Natural killer cell (primary cell): ENCODE results near the gene SLC6A7. TPM values are rescaled to one million over a fixed set of nuclear protein-coding genes. Genes with fewer than 3 reads are reported as not detected.

ENCODE experiments used
- ATAC-seq, 3 donors: fragments of 150-1000 bp in 2 of 3; fragments of 200-7000 bp in 1 of 3; cut with Tn5 transposase; 1 replicate in 1 of 3; 2 replicates in 2 of 3; pipeline ENCODE4 v1.10.0; 2021; ENCODE audit warnings: mild to moderate bottlenecking in 2 of 3, moderate library complexity in 2 of 3
- DNase-seq, 2 donors: peaks; one replicate each; pipeline versions ENCODE4 v3.0.0 to v3.0.0-alpha.2; 2013 to 2021; ENCODE audit warnings: mixed read lengths in 1 of 2
- H3K27ac ChIP-seq: one replicate; pipeline ENCODE4 v1.5.1; 2013; ENCODE audit warnings: mild to moderate bottlenecking, low read length
- H3K27me3 ChIP-seq: one replicate; pipeline ENCODE4 v1.6.1; 2013; ENCODE audit warnings: low read length; ENCODE audit not compliant: control insufficient read depth, insufficient read depth
- H3K36me3 ChIP-seq: one replicate; pipeline ENCODE4 v1.6.1; 2013; ENCODE audit warnings: low read length; ENCODE audit not compliant: control insufficient read depth, insufficient read depth
- H3K4me1 ChIP-seq: one replicate; pipeline ENCODE4 v1.6.1; 2013; ENCODE audit warnings: low read length; ENCODE audit not compliant: control insufficient read depth, insufficient read depth
- H3K4me3 ChIP-seq: one replicate; pipeline ENCODE4 v1.5.1; 2013; ENCODE audit warnings: low read length
- H3K9me3 ChIP-seq: one replicate; pipeline ENCODE4 v1.6.1; 2013; ENCODE audit warnings: low read length; ENCODE audit not compliant: control insufficient read depth, insufficient read depth
- H3K27ac Mint-ChIP-seq, 2 donors: one replicate each; pipeline ENCODE4 v1.8.0; 2022; ENCODE audit warnings: mild to moderate bottlenecking in 2 of 2, mixed read lengths in 2 of 2, moderate library complexity in 1 of 2
- H3K27me3 Mint-ChIP-seq, 2 donors: one replicate each; pipeline ENCODE4 v1.8.0; 2022; ENCODE audit warnings: low read depth in 2 of 2, mixed read lengths in 2 of 2
- H3K36me3 Mint-ChIP-seq: one replicate; pipeline ENCODE4 v1.8.0; 2022; ENCODE audit warnings: mixed read lengths
- H3K4me1 Mint-ChIP-seq, 2 donors: one replicate each; pipeline ENCODE4 v1.8.0; 2022; ENCODE audit warnings: mixed read lengths in 2 of 2
- H3K4me3 Mint-ChIP-seq: one replicate; pipeline ENCODE4 v1.8.0; 2022; ENCODE audit warnings: mild to moderate bottlenecking, moderate library complexity, mixed read lengths
- H3K9me3 Mint-ChIP-seq, 2 donors: one replicate each; pipeline ENCODE4 v1.8.0; 2022; ENCODE audit warnings: mixed read lengths in 2 of 2
- CTCF ChIP-seq: fragments of 200-600 bp; IDR thresholded peaks from one replicate; pipeline ENCODE4 v1.8.0; 2022; ENCODE audit warnings: antibody characterized with exemption
- WGBS: methylation state at CpG from one replicate; pipeline ENCODE4 v1.1.7; 2013; ENCODE audit warnings: missing lambda C conversion rate; ENCODE audit not compliant: insufficient coverage; 5-methylcytosine and 5-hydroxymethylcytosine counted together
- intact Hi-C: fragments of 100-400 bp; cut with micrococcal nuclease; formaldehyde crosslinking; loops from one replicate; pipeline ENCODE4 v1.14.2; 2022
- total RNA-seq, 4 donors: library from RNA; stranded (reverse); fragments of 120-200 nt in 1 of 4; gene quantifications; one replicate each; pipeline versions ENCODE4 v1.2.3 to v1.2.4, GENCODE V29; 2013 to 2022

The SLC6A7 gene
- total RNA-seq, 3 donors from 2014 or later (not counting 1 experiment from before 2014, with no cell fraction given) = not detected

- H3K27me3 Mint-ChIP-seq = peaks cover 44 to 53% of the 10 kb centered on the region in 2 donors
Observed at GRCh38 chr5:150166037-150166649, 23.7 kb upstream of the SLC6A7 start.

GRCh38 chr5:150166650-150167511 lies 23.0 kb upstream of the SLC6A7 start, which contains the start of gene CDX1:
TSS of gene CDX1 (plus strand) at chr5:150166778. CDS start at chr5:150166877, 99 bp downstream.
- no peak for ATAC-seq
- Histone ChIP-seq H3K4me1 (peaks cover 4% of the 10 kb centered on the region), H3K27ac (no peak within 1 kb of the TSS), H3K4me3 (no peak within 1 kb of the TSS), H3K27me3 (peaks cover 12% of the 10 kb centered on the region), H3K36me3 (no peaks in the 10 kb centered on the region), H3K9me3 (no peaks in the 10 kb centered on the region)
- WGBS = 32% methylated on average over 93 of the region's 93 CpGs
- Mint-ChIP-seq H3K4me3 (no peak within 1 kb of the TSS), H3K9me3 (no peaks in the 10 kb centered on the region), H3K4me1 (peaks cover 0 to 5% of the 10 kb centered on the region in 2 donors), H3K27ac (no peak within 1 kb of the TSS), H3K36me3 (no peaks in the 10 kb centered on the region), H3K27me3 (peaks cover 46 to 57% of the 10 kb centered on the region in 2 donors)
- TF ChIP-seq CTCF = no peak
- intact Hi-C loops = no loop called here
- no peak for DNase-seq

More at GRCh38 chr5:150166037-150166649, 23.7 kb upstream of the SLC6A7 start:
- WGBS = 87% methylated on average over 26 of the region's 27 CpGs
- no peaks in the 10 kb centered on the region for H3K9me3 Mint-ChIP-seq
- TF ChIP-seq CTCF = no peak
- DNase-seq = no peak
- Histone ChIP-seq H3K27me3 (peaks cover 12% of the 10 kb centered on the region), H3K27ac (no peak overlapping the region), H3K9me3 (no peaks in the 10 kb centered on the region), H3K4me3 (no peak overlapping the region), H3K36me3 (no peaks in the 10 kb centered on the region), H3K4me1 (peaks cover 4% of the 10 kb centered on the region)
- H3K36me3 Mint-ChIP-seq = no peaks in the 10 kb centered on the region
- intact Hi-C loops = no loop called here
- peaks cover 0 to 10% of the 10 kb centered on the region in 2 donors for H3K4me1 Mint-ChIP-seq
- H3K27ac Mint-ChIP-seq = no peak overlapping the region
- no peak overlapping the region for H3K4me3 Mint-ChIP-seq
- no peak for ATAC-seq

GRCh38 chr5:150167512-150167850 lies 22.4 kb upstream of the SLC6A7 start:
- Histone ChIP-seq H3K27me3 (peaks cover 12% of the 10 kb centered on the region), H3K36me3 (no peaks in the 10 kb centered on the region), H3K4me3 (no peak overlapping the region), H3K4me1 (peaks cover 4% of the 10 kb centered on the region), H3K9me3 (no peaks in the 10 kb centered on the region), H3K27ac (no peak overlapping the region)
- no peak overlapping the region for H3K4me3 Mint-ChIP-seq
- peaks cover 0 to 4% of the 10 kb centered on the region in 2 donors for H3K4me1 Mint-ChIP-seq
- WGBS = 63% methylated on average over 15 of the region's 15 CpGs
- no peaks in the 10 kb centered on the region for H3K9me3 Mint-ChIP-seq
- no peak for DNase-seq
- intact Hi-C loops = no loop called here
- ATAC-seq = no peak
- TF ChIP-seq CTCF = no peak
- no peaks in the 10 kb centered on the region for H3K36me3 Mint-ChIP-seq
- no peak overlapping the region for H3K27ac Mint-ChIP-seq
- H3K27me3 Mint-ChIP-seq = peaks cover 51 to 61% of the 10 kb centered on the region in 2 donors
